SKM-1 treated with dmso at 0.1 percent for 144 hours (cell line): ENCODE data around the gene PLA2G4B.
"Not testable (repeated sequence)": the region's sequence is repeated elsewhere in the genome, so short reads cannot be mapped to it uniquely, and the experiment has no call there.

Source experiments
- DNase-seq: peaks from one replicate; lab custom pipeline; 2025; ENCODE audit not compliant: unreplicated experiment; lab: John Stamatoyannopoulos, UW

The PLA2G4B gene

GRCh38 chr15:41827290-41827879 lies 11.3 kb upstream of the PLA2G4B start:
- DNase-seq, result no peak

GRCh38 chr15:41827880-41828806 lies 10.5 kb upstream of the PLA2G4B start, which contains the start of gene JMJD7:
Gene JMJD7, plus strand, starts transcription at chr15:41828092. Its CDS starts 33 bp downstream, at chr15:41828125.
- peak; percentile 70 for DNase-seq

GRCh38 chr15:41828807-41829141 lies 9.9 kb upstream of the PLA2G4B start:
- DNase-seq, result no peak

- DNase-seq, result no peak
Observed at GRCh38 chr15:41829959-41830646, 8.5 kb upstream of the PLA2G4B start.

- DNase-seq, result not testable (repeated sequence)
Observed at GRCh38 chr15:41831291-41831690, 7.4 kb upstream of the PLA2G4B start.

GRCh38 chr15:41832208-41832607 lies 6.4 kb upstream of the PLA2G4B start:
- no peak for DNase-seq

GRCh38 chr15:41832875-41833274 lies 5.8 kb upstream of the PLA2G4B start:
- DNase-seq, result no peak

GRCh38 chr15:41834096-41834495 lies 4.6 kb upstream of the PLA2G4B start:
- DNase-seq, result no peak

- no peak for DNase-seq
Observed at GRCh38 chr15:41836073-41836472, 2.6 kb upstream of the PLA2G4B start.

- no peak for DNase-seq
Observed at GRCh38 chr15:41836713-41837454, 1.8 kb upstream of the PLA2G4B start.

GRCh38 chr15:41839781-41840491 lies 1.3 kb downstream of the PLA2G4B start:
- no peak for DNase-seq

- DNase-seq, result no peak
Observed at GRCh38 chr15:41840673-41841072, 2.0 kb downstream of the PLA2G4B start.

- DNase-seq, result no peak
Observed at GRCh38 chr15:41841131-41841530, 2.5 kb downstream of the PLA2G4B start.

GRCh38 chr15:41842229-41842628 lies 3.6 kb downstream of the PLA2G4B start:
- DNase-seq, result no peak

- no peak for DNase-seq
Observed at GRCh38 chr15:41843571-41843970, 4.9 kb downstream of the PLA2G4B start.

- DNase-seq, result no peak
Observed at GRCh38 chr15:41844814-41845213, 6.2 kb downstream of the PLA2G4B start.

- no peak for DNase-seq
Observed at GRCh38 chr15:41847206-41847605, 8.6 kb downstream of the PLA2G4B start.

- DNase-seq, result no peak
Observed at GRCh38 chr15:41847981-41848380, 9.3 kb downstream of the PLA2G4B start.

GRCh38 chr15:41848631-41849030 lies 10.0 kb downstream of the PLA2G4B start:
- no peak for DNase-seq

GRCh38 chr15:41849204-41849603 lies 10.6 kb downstream of the PLA2G4B start:
- DNase-seq, result no peak
